Mesenchymal stem cell (in vitro differentiated cells and primary cell): ENCODE results near the gene INMT. TPM values are rescaled to one million over a fixed set of nuclear protein-coding genes. Genes with fewer than 3 reads are reported as not detected.

Experiments
- DNase-seq: peaks from one replicate; pipeline ENCODE4 v3.0.0-alpha.2; 2013
- H2AFZ ChIP-seq: one replicate; pipeline ENCODE4 v1.6.1; 2013; ENCODE audit warnings: low read depth, mild to moderate bottlenecking, control low read depth, inconsistent platforms, low read length, moderate library complexity
- H2AK5ac ChIP-seq: 2 replicates; pipeline ENCODE4 v1.6.1; 2013; ENCODE audit warnings: low read length, moderate library complexity, mild to moderate bottlenecking, inconsistent platforms; ENCODE audit not compliant: severe bottlenecking
- H2BK120ac ChIP-seq: one replicate; pipeline ENCODE4 v1.6.1; 2013; ENCODE audit warnings: low read depth, mild to moderate bottlenecking, inconsistent platforms, low read length, moderate library complexity
- H2BK12ac ChIP-seq, 2 experiments: one replicate each; pipeline ENCODE4 v1.6.1; 2013; ENCODE audit warnings: inconsistent platforms in 2 of 2, low read length in 2 of 2, mild to moderate bottlenecking in 2 of 2, moderate library complexity in 2 of 2, control low read depth in 1 of 2
- H2BK15ac ChIP-seq: one replicate; pipeline ENCODE4 v1.6.1; 2013; ENCODE audit warnings: mild to moderate bottlenecking, low read depth, inconsistent platforms; ENCODE audit not compliant: poor library complexity, severe bottlenecking
- H2BK5ac ChIP-seq: 2 replicates; pipeline ENCODE4 v1.6.1; 2013; ENCODE audit warnings: low read depth, mild to moderate bottlenecking, low read length, control low read depth, inconsistent platforms; ENCODE audit not compliant: poor library complexity, severe bottlenecking
- H3K14ac ChIP-seq, 2 experiments: one replicate each; pipeline ENCODE4 v1.6.1; 2013; ENCODE audit warnings: inconsistent platforms in 2 of 2, low read length in 2 of 2, control low read depth in 1 of 2, mild to moderate bottlenecking in 1 of 2, moderate library complexity in 1 of 2
- H3K18ac ChIP-seq, 2 experiments: one replicate each; pipeline ENCODE4 v1.6.1; 2013; ENCODE audit warnings: inconsistent platforms in 2 of 2, low read length in 2 of 2, control low read depth in 1 of 2, low read depth in 1 of 2, mild to moderate bottlenecking in 1 of 2
- H3K23ac ChIP-seq, 2 experiments: one replicate each; pipeline ENCODE4 v1.6.1; 2013; ENCODE audit warnings: inconsistent platforms in 2 of 2, low read length in 2 of 2, mild to moderate bottlenecking in 2 of 2, moderate library complexity in 2 of 2, control low read depth in 1 of 2
- H3K27ac ChIP-seq: 2 replicates; pipeline ENCODE4 v1.5.1; 2013; ENCODE audit warnings: mild to moderate bottlenecking, moderate library complexity, low read length, control low read depth, inconsistent platforms; ENCODE audit not compliant: poor library complexity, severe bottlenecking
- H3K27me3 ChIP-seq, 2 experiments: 2 replicates each; pipeline versions ENCODE4 v1.6.1 to v1.7.0; 2013; ENCODE audit warnings: low read length in 2 of 2, mild to moderate bottlenecking in 2 of 2, moderate library complexity in 2 of 2, control low read depth in 1 of 2, inconsistent platforms in 1 of 2; ENCODE audit not compliant: control insufficient read depth in 1 of 2, insufficient read depth in 1 of 2
- H3K36me3 ChIP-seq, 2 experiments: 2 replicates each; pipeline versions ENCODE4 v1.6.1 to v1.7.0; 2013; ENCODE audit warnings: low read length in 2 of 2, control low read depth in 1 of 2, inconsistent platforms in 1 of 2, low read depth in 1 of 2, mild to moderate bottlenecking in 1 of 2; ENCODE audit not compliant: insufficient read depth in 2 of 2, control insufficient read depth in 1 of 2
- H3K4ac ChIP-seq, 2 experiments: one replicate each; pipeline ENCODE4 v1.6.1; 2013; ENCODE audit warnings: inconsistent platforms in 2 of 2, low read length in 2 of 2, mild to moderate bottlenecking in 2 of 2, moderate library complexity in 2 of 2, control low read depth in 1 of 2, low read depth in 1 of 2
- H3K4me1 ChIP-seq: 2 replicates; pipeline ENCODE4 v1.6.1; 2013; ENCODE audit warnings: low read depth, low read length, control low read depth; ENCODE audit not compliant: control insufficient read depth, insufficient read depth
- H3K4me2 ChIP-seq: 2 replicates; pipeline ENCODE4 v1.6.1; 2013; ENCODE audit warnings: low read length, mild to moderate bottlenecking, inconsistent platforms; ENCODE audit not compliant: poor library complexity, severe bottlenecking
- H3K4me3 ChIP-seq, 2 experiments: 2 replicates each; pipeline versions ENCODE4 v1.5.1 to v1.7.0; 2013; ENCODE audit warnings: low read length in 2 of 2, mild to moderate bottlenecking in 2 of 2, control low read depth in 1 of 2, low read depth in 1 of 2; ENCODE audit not compliant: insufficient read depth in 1 of 2
- H3K79me1 ChIP-seq: replicated peaks from 2 replicates; pipeline ENCODE4 v1.6.1; 2013; ENCODE audit warnings: mild to moderate bottlenecking, control low read depth, low read length, inconsistent platforms; ENCODE audit not compliant: poor library complexity, severe bottlenecking
- H3K9ac ChIP-seq: 2 replicates; pipeline ENCODE4 v1.7.0; 2013; ENCODE audit warnings: mild to moderate bottlenecking, low read length, moderate library complexity
- H3K9me3 ChIP-seq: 2 replicates; pipeline ENCODE4 v1.7.0; 2013; ENCODE audit warnings: mild to moderate bottlenecking, low read length; ENCODE audit not compliant: control insufficient read depth
- H4K8ac ChIP-seq: one replicate; pipeline ENCODE4 v1.6.1; 2013; ENCODE audit warnings: inconsistent platforms, mild to moderate bottlenecking, low read length, moderate library complexity
- H4K91ac ChIP-seq: one replicate; pipeline ENCODE4 v1.6.1; 2013; ENCODE audit warnings: mild to moderate bottlenecking, low read length, inconsistent platforms
- WGBS: methylation state at CpG from one replicate; pipeline ENCODE4 v1.1.7; 2013; ENCODE audit warnings: mixed read lengths; 5-methylcytosine and 5-hydroxymethylcytosine counted together
- polyA plus RNA-seq, 2 experiments: library from polyadenylated mRNA; stranded (reverse); fragments of 200-250 nt; gene quantifications; one replicate each; pipeline ENCODE4 v1.2.3, GENCODE V29; 2013

INMT gene
- 7.5 TPM for polyA plus RNA-seq (2013, experiment 1 of 2)
- polyA plus RNA-seq (2013, experiment 2 of 2), result 7.5 TPM

DNA sequence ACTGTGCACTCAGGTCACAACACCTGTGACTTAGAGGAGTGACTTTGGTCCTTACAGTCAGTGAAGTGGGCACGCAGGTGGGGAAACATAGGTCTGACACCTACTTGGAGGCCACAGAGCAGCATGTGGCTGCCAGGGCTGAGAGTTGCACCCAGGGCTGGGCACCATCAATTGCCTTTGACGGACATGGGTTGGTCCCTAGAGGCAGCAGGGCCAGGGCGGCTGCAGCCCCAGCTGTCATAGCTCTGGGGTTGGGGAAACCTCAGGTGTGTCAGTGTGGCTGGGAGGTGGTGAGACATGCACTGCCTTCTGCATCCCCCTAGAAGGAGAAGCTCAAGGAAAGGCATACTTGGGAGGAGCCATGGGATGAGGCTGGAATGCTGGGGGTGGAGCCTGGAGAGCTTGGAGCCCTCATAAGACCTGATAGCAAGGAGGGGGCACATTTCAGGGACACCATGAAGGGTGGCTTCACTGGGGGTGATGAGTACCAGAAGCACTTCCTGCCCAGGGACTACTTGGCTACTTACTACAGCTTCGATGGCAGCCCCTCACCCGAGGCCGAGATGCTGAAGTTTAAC is at the start of gene INMT:
Gene INMT, plus strand, starts transcription at position 440 of the 578 bp plus-strand sequence. Its CDS starts 16 bp downstream, at position 456.
- Histone ChIP-seq H3K4me3 (peak within 1 kb of the TSS in 1 of 2 experiments; percentile 75), H3K18ac (peak within 1 kb of the TSS; percentile 70 to 88), H2BK12ac (peak within 1 kb of the TSS; percentile 91 to 99), H3K23ac (peak within 1 kb of the TSS in 1 of 2 experiments; percentile 81), H3K79me1 (no peaks in the 10 kb centered on the region), H3K9me3 (no peaks in the 10 kb centered on the region), H3K4me1 (peaks cover 20% of the 10 kb centered on the region), H2BK120ac (peak within 1 kb of the TSS; percentile 83), H3K36me3 (no peaks in the 10 kb centered on the region), H3K27ac (peak within 1 kb of the TSS; percentile 50), H2AFZ (no peak within 1 kb of the TSS), H4K91ac (peak within 1 kb of the TSS; percentile 89), H2BK15ac (peak within 1 kb of the TSS; percentile 89), H3K4ac (peak within 1 kb of the TSS; percentile 76 to 85), H4K8ac (peak within 1 kb of the TSS; percentile 83), H3K4me2 (no peak within 1 kb of the TSS), H3K27me3 (no peaks in the 10 kb centered on the region), H3K9ac (peak within 1 kb of the TSS; percentile 68), H2AK5ac (peak within 1 kb of the TSS; percentile 41), H3K14ac (peak within 1 kb of the TSS in 1 of 2 experiments; percentile 79), H2BK5ac (no peak within 1 kb of the TSS)
- WGBS, result 88% methylated on average over 6 of the region's 6 CpGs
- peak; percentile 30 for DNase-seq

DNA sequence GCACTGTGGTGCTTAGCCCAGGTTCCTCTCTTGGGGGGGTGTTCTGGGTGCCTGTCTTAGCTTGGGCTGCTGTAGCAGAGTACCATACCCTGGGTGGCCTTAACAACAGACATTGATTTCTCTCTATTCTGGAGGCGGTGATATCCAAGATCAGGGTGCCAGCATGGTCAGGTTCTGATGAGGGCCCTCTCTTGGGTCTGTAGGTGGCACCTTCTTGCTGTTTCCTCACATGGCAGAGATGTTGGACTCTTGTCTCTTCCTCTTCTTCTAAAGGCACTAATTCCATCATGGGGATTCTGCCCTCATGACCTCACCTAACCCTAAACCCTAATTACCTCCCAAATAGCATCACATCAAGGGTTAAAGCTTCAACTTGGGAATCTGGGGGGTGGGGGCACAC is 49.7 kb upstream of the INMT start:
- H3K4me2 ChIP-seq, result no peak overlapping the region
- no peak overlapping the region for H2BK120ac ChIP-seq
- 33% methylated on average over 1 of the region's 1 CpG for WGBS

DNA sequence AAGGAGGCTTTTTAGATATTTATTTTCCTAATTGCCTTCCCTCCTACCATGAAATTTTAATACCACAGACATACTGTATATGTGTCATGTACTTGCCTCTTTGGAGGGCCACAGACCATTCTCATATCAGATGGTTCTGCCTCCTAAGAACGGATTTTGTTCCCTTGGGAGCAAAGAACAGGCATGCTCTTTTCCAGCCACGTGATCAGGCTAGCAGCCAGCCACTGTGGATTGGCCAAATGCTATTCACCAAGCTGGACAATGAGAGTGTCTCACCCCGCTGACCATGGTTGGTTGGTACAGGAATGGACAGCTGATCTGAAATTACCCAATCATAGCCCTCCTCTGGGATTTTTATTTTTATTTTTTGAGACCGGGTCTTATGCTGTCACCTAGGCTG is 48.2 kb upstream of the INMT start:
- Histone ChIP-seq H3K14ac (no peak overlapping the region), H2BK15ac (no peak overlapping the region), H3K79me1 (no peaks in the 10 kb centered on the region), H2AFZ (no peak overlapping the region), H3K9me3 (peaks cover 5% of the 10 kb centered on the region), H3K27me3 (peaks cover 50 to 66% of the 10 kb centered on the region in 2 experiments), H3K4me2 (no peak overlapping the region), H4K91ac (no peak overlapping the region), H3K4ac (no peak overlapping the region), H3K9ac (no peak overlapping the region), H2BK120ac (no peak overlapping the region), H3K18ac (no peak overlapping the region), H3K27ac (no peak overlapping the region), H3K36me3 (no peaks in the 10 kb centered on the region), H3K4me1 (no peaks in the 10 kb centered on the region), H2BK12ac (no peak overlapping the region), H2BK5ac (no peak overlapping the region), H3K4me3 (no peak overlapping the region), H2AK5ac (no peak overlapping the region), H3K23ac (no peak overlapping the region), H4K8ac (no peak overlapping the region)
- WGBS, result 77% methylated on average over 4 of the region's 4 CpGs
- no peak for DNase-seq

More for the DNA sequence above, 49.7 kb upstream of the INMT start:
- H3K36me3 ChIP-seq, result no peaks in the 10 kb centered on the region
- no peak overlapping the region for H3K18ac ChIP-seq
- no peak overlapping the region for H3K9ac ChIP-seq
- H4K91ac ChIP-seq, result no peak overlapping the region
- H3K79me1 ChIP-seq, result no peaks in the 10 kb centered on the region
- H3K4me3 ChIP-seq, result no peak overlapping the region
- H2AK5ac ChIP-seq, result no peak overlapping the region
- H4K8ac ChIP-seq, result no peak overlapping the region
- no peak overlapping the region for H3K4ac ChIP-seq
- H3K27me3 ChIP-seq, result peaks cover 63 to 71% of the 10 kb centered on the region in 2 experiments
- H3K4me1 ChIP-seq, result no peaks in the 10 kb centered on the region
- H2BK15ac ChIP-seq, result no peak overlapping the region
- no peak overlapping the region for H3K23ac ChIP-seq
- H3K9me3 ChIP-seq, result peaks cover 5% of the 10 kb centered on the region
- H3K27ac ChIP-seq, result no peak overlapping the region
- H3K14ac ChIP-seq, result no peak overlapping the region
- H2BK12ac ChIP-seq, result no peak overlapping the region
- DNase-seq, result no peak
- no peak overlapping the region for H2AFZ ChIP-seq
- no peak overlapping the region for H2BK5ac ChIP-seq

DNA sequence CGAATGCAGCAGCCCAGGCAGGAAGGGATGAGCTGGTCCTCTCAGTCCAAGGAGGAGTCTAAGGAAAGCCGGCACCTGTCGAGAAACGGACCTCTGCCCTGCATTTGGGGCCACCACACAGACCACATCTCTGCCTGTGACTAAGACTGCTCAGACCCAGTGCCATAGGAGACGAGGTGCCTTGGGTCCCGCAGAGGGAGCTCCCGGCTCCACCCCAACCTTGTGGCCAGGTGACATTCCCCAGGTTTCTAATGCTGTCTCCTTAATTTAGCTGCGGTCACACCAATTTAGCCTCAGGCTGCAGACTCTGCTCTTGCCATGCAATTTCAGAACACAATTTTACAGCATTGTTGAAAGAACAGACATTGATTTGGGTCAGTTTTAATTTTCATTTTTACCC is 46.9 kb upstream of the INMT start:
- Histone ChIP-seq H2BK120ac (no peak overlapping the region), H3K9ac (no peak overlapping the region), H4K91ac (no peak overlapping the region), H2AFZ (no peak overlapping the region), H3K4ac (no peak overlapping the region), H3K27me3 (peaks cover 41 to 70% of the 10 kb centered on the region in 2 experiments), H3K9me3 (peaks cover 5% of the 10 kb centered on the region), H2BK15ac (no peak overlapping the region), H3K4me1 (no peaks in the 10 kb centered on the region), H3K4me3 (no peak overlapping the region), H3K36me3 (no peaks in the 10 kb centered on the region), H3K27ac (no peak overlapping the region), H3K79me1 (no peaks in the 10 kb centered on the region), H3K23ac (no peak overlapping the region), H3K18ac (no peak overlapping the region), H2BK5ac (no peak overlapping the region), H3K4me2 (no peak overlapping the region), H4K8ac (no peak overlapping the region), H2BK12ac (no peak overlapping the region), H3K14ac (no peak overlapping the region), H2AK5ac (no peak overlapping the region)
- 84% methylated on average over 8 of the region's 8 CpGs for WGBS
- no peak for DNase-seq
